GM18517 (cell line): Measurements from ENCODE around the gene INSYN1.

Source experiments
- ATAC-seq: cut with Tn5 transposase; IDR thresholded peaks from one replicate; pipeline ENCODE4 v1.9.1; 2021; ENCODE audit warnings: mild to moderate bottlenecking, moderate library complexity; ENCODE audit not compliant: unreplicated experiment

Gene INSYN1

DNA sequence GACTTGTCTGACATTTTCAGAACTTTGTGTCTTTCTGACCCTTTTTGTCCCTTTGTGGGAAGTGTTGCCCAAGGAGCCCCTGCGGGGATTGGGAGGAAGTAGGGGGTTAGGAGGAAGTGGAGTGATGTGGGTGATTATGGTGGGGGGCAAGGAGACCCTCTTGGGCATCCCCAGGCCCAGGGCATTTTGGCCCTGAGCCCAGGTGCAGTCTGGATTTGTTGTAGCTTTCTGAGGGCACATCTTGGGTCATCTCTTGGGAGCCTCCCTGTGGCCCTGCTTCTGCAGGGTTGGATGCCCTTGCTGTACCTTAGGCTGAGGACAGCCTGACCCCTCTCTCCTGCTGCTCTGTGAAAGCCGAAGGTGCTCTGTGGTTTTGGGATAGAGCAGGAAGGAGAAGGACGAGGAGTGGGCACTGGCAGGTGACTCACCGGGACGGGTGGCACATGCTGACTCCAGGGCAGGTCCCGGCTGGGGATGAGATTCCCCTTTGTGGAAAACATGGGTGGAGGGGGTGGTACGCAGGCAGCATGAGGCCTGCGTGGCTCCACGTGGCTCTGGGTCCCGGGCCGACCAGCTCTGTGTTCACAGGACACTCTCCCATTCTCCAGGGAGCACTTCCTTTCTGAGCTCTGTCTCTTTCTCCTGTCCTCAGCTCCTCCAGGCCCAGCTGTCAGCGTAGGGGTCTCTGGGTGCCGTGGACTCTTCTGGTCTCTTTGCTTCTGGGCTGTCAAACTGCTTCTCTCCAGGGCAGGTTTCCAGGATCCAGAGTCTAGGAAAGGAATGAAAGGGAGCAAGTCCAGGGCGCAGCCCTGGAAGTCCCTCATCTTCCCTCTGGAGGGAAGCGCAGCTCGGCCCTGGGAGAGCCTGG is 57.1 kb downstream of the INSYN1 start:
- ATAC-seq, result no peak

DNA sequence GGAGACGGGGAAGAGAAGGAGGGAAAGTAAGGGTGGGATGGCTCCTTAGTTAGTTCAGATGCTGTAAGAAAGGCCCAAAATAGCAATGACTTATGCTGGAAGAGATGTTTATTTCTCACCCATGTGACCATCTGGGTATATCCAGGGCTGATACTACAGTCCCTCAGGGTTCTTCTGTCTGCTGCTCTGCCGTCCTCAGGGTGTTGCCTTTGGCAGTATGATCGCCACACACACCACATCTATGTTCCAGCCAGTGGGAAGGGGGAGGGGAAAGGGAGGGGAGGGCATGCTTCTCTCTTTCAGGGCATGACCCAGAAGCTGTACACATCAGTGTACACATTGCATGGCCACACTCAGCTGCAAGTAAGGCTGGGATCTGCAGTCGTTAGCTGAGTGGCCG is 58.7 kb downstream of the INSYN1 start:
- ATAC-seq, result no peak

DNA sequence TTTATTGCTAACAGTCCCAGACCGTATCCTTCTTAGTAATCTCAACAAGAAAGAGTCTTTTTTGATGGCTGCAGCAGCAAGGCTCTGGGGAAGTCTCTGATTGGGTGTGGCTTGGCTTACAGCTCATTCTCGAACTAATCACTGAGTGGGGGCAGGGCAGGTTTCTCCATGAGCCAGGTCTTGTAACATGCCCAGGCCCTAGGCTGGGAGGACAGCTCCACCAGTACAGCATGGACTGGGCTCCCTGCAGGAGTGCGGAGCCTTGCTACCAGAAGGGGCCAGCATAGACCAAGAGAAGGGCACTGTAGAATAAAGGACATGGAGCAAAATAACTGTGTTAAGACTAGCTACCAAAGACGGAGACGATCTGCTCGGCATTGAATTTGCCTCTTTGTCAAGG is 61.8 kb downstream of the INSYN1 start:
- ATAC-seq, result no peak

DNA sequence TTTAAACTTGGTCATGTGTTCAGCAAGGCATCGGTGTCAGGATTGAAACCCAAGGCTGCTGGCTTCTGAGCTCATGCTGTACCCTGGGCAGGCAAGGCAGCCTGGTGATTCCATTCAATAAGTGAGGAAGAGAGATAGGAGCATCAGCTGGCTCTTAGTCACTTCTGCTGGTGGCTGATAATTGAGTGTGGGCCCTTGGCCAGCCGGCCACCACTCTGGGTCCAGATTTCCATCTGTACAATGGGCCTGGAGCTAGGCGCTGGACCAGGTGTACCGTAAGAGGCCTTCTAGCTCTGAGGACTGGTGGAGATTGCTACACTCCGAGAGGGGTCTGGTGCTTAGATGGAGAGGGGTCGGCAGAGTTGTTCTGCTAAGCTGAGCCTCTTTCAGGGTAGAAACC is 64.7 kb downstream of the INSYN1 start:
- ATAC-seq, result no peak

DNA sequence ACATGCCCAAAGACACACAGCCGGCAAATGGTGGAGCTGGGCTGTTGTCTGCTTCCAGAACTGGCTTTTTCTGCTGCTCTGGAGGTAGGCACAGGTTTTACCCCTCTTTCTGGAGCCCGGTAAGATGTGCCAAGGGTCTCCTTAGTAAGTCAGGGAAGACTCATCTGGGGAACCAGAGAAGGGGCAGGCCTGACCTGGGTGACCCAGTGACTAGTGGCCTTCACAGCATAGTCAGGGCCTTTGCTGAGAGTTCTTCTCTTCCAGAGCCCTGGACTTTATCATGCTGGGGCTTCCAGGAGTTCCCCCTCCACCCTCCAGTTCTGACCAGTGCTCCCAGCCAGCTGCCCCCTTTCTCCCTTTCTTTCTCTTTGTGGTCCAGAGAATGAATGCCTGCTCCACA is 65.8 kb downstream of the INSYN1 start:
- no peak for ATAC-seq

DNA sequence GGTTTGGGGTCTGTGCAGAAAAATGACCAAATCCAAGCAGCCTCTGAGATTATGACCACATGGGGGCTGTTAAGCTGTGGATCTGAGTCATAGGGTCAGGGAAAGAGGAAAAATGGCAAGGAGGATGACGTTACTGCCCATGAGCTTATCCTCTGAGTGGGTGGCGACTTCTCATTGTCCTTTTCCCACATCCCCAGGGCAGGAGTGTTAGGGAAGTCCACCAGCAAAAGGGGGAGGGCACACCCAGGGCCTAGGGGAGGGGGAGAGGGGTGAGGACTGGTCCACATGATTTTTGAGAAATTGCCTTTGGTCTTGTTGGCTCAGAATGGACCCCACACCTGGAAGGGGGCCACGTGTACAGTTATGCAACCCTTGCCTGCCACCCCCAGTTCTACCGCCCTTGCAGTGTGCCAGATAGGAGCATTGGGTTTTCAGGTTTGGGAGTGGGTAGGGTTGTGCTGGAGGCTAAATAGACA is 66.3 kb downstream of the INSYN1 start:
- ATAC-seq, result no peak

DNA sequence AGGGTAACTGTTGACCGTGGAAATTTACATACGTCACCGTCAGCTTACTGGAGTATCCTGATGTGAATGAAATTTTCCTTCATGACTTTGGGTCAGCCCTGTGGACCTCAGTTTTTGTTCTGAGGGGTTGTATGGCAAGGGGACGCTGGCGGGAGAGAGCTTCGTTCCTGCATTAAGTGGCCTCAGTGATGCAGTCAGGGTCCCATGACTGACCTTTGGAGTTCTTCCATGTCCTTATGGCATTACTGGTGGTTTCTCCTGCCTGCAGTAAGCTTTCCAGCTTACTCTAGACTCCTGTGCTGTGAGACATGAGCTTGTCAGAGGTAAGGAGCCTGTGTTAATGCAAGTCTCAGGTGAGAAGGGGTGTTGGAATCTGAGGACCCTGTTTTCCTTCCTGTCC is 67.2 kb downstream of the INSYN1 start:
- no peak for ATAC-seq
